GM23338 (cell line): ENCODE data around the gene CD47. TPM values are rescaled to one million over a fixed set of nuclear protein-coding genes. Genes with fewer than 3 reads are reported as not detected.

ENCODE experiments used
- ATAC-seq: fragments of 200-7000 bp; cut with Tn5 transposase; 3 replicates; pipeline ENCODE4 v1.9.1; 2020
- DNase-seq: peaks from one replicate; pipeline ENCODE4 v3.0.0-alpha.2; 2015; ENCODE audit warnings: low spot score
- H2AFZ ChIP-seq: fragments of 200-600 bp; sonication (generic); 2 replicates; pipeline ENCODE4 v1.8.0; 2016; ENCODE audit warnings: antibody characterized with exemption, mild to moderate bottlenecking, moderate library complexity
- H3F3A ChIP-seq: fragments of 200-600 bp; sonication (generic); replicated peaks from 2 replicates; pipeline ENCODE4 v1.8.0; 2017; ENCODE audit warnings: antibody characterized with exemption, mixed run types, low read depth
- H3K27ac ChIP-seq: fragments of 200-600 bp; sonication (generic); 2 replicates; pipeline ENCODE4 v1.6.1; 2016; ENCODE audit warnings: low read depth
- H3K27me3 ChIP-seq: fragments of 200-600 bp; sonication (generic); 2 replicates; pipeline ENCODE4 v1.8.0; 2016; ENCODE audit warnings: mild to moderate bottlenecking, mixed run types, moderate library complexity; ENCODE audit not compliant: insufficient read depth
- H3K36me3 ChIP-seq: fragments of 200-600 bp; sonication (generic); 2 replicates; pipeline ENCODE4 v1.8.0; 2016; ENCODE audit warnings: mild to moderate bottlenecking; ENCODE audit not compliant: insufficient read depth
- H3K4me1 ChIP-seq: fragments of 200-600 bp; sonication (generic); 2 replicates; pipeline ENCODE4 v1.8.0; 2016; ENCODE audit warnings: mild to moderate bottlenecking, moderate library complexity; ENCODE audit not compliant: insufficient read depth
- H3K4me2 ChIP-seq: fragments of 200-600 bp; sonication (generic); 2 replicates; pipeline ENCODE4 v1.7.1; 2017; ENCODE audit warnings: mixed run types
- H3K4me3 ChIP-seq: fragments of 200-600 bp; sonication (generic); 2 replicates; pipeline ENCODE4 v1.6.1; 2016; ENCODE audit warnings: mixed run types
- H3K79me2 ChIP-seq: fragments of 200-600 bp; sonication (generic); replicated peaks from 2 replicates; pipeline ENCODE4 v1.8.0; 2017; ENCODE audit warnings: mild to moderate bottlenecking; ENCODE audit not compliant: insufficient read depth
- H3K9me2 ChIP-seq: fragments of 200-600 bp; sonication (generic); 2 replicates; pipeline ENCODE4 v1.8.0; 2017; ENCODE audit not compliant: insufficient read depth
- H4K20me1 ChIP-seq: fragments of 200-600 bp; sonication (generic); replicated peaks from 2 replicates; pipeline ENCODE4 v1.8.0; 2017; ENCODE audit warnings: mild to moderate bottlenecking; ENCODE audit not compliant: insufficient read depth
- H3K27ac Mint-ChIP-seq: 2 replicates; pipeline ENCODE4 v1.8.0; 2020; ENCODE audit warnings: inconsistent platforms, mild to moderate bottlenecking, moderate library complexity, mixed read lengths
- H3K27me3 Mint-ChIP-seq: 3 replicates; pipeline ENCODE4 v1.8.0; 2022; ENCODE audit warnings: low read depth, mild to moderate bottlenecking, moderate library complexity, mixed read lengths, inconsistent platforms; ENCODE audit not compliant: insufficient read depth, poor library complexity
- H3K36me3 Mint-ChIP-seq: 3 replicates; pipeline ENCODE4 v1.8.0; 2021; ENCODE audit warnings: low read depth, mild to moderate bottlenecking, inconsistent platforms, moderate library complexity, mixed read lengths
- H3K4me1 Mint-ChIP-seq: 3 replicates; pipeline ENCODE4 v1.8.0; 2020; ENCODE audit warnings: mild to moderate bottlenecking, inconsistent platforms, mixed read lengths
- H3K4me3 Mint-ChIP-seq: 3 replicates; pipeline ENCODE4 v1.8.0; 2021; ENCODE audit warnings: moderate library complexity, mild to moderate bottlenecking, inconsistent platforms, mixed read lengths
- H3K9me3 Mint-ChIP-seq: 3 replicates; pipeline ENCODE4 v1.8.0; 2020; ENCODE audit warnings: moderate library complexity, mild to moderate bottlenecking, inconsistent platforms, mixed read lengths
- EZH2 ChIP-seq: fragments of 200-600 bp; sonication (generic); IDR thresholded peaks from one replicate; pipeline ENCODE4 v1.8.0; 2017; ENCODE audit warnings: antibody characterized with exemption, mild to moderate bottlenecking, low read depth; ENCODE audit not compliant: unreplicated experiment
- EZH2phosphoT487 ChIP-seq: fragments of 200-600 bp; sonication (generic); IDR thresholded peaks from one replicate; pipeline ENCODE4 v1.8.1; 2018; ENCODE audit warnings: antibody characterized with exemption; ENCODE audit not compliant: unreplicated experiment
- NANOG ChIP-seq: IDR thresholded peaks from 2 replicates; pipeline ENCODE4 v1.6.1; 2016; ENCODE audit warnings: antibody characterized with exemption, borderline replicate concordance
- POLR2AphosphoS5 ChIP-seq: IDR thresholded peaks from 2 replicates; pipeline ENCODE4 v1.6.1; 2016; ENCODE audit warnings: antibody characterized with exemption, low read depth
- STAT1 ChIP-seq: IDR thresholded peaks from one replicate; pipeline ENCODE4 v1.6.1; 2016; ENCODE audit warnings: antibody characterized with exemption; ENCODE audit not compliant: unreplicated experiment
- ZNF331 ChIP-seq: fragments of 250-450 bp; sonication (Bioruptor Pico); IDR thresholded peaks from 2 replicates; pipeline ENCODE4 v1.5.0; 2020; ENCODE audit warnings: low read depth, mild to moderate bottlenecking, moderate library complexity
- polyA plus RNA-seq: library from polyadenylated mRNA; unstranded; fragments of >200 nt; fragmentation: Nextera tagmentation; extraction: Ambion mirVana; gene quantifications from 2 replicates; pipeline ENCODE4 v1.2.1, GENCODE V29; 2016
- total RNA-seq: library from RNA; depleted of rRNA; stranded (reverse); fragments of >200 nt; shearing (Covaris generic); gene quantifications from 2 replicates; pipeline ENCODE4 v1.2.3, GENCODE V29; 2014
- TF ChIP-seq, protein P1 (sequence below), 2 experiments: fragments of 200-600 bp in 1 of 2; sonication (generic) in 1 of 2; conservative IDR thresholded peaks; 2 replicates each; pipeline versions ENCODE4 v1.5.1 to v1.6.1; 2016 to 2017; ENCODE audit warnings: antibody characterized with exemption in 2 of 2, low read depth in 2 of 2, mild to moderate bottlenecking in 2 of 2, moderate library complexity in 1 of 2
- TF ChIP-seq, protein P2 (sequence below): fragments of 250-450 bp; sonication (Bioruptor Pico); IDR thresholded peaks from 2 replicates; pipeline ENCODE4 v1.5.0; 2020; ENCODE audit warnings: mild to moderate bottlenecking, moderate library complexity

CD47 gene
- total and polyA plus RNA-seq, 2 experiments from 2014 or later, result 22.1 to 26.9 TPM

DNA sequence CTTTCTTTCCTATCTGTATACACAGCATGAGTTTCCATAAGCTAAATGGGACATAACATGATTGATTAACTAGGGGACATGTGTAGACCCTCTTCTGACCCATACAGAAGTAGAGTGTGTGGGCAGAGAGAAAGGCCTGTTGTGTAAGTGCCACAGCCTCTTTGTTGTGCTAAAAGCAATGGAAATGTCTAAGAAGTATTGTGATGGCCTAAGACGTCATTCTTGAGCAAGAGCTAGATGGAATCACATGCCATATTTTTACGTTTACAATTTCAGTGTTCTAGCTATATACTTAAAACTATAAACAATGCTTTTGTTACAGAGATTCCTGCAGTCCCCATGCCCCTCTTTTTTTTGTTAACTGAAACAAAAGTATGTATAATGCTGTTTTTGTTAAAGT lies 61.9 kb downstream of the CD47 start:
- Histone ChIP-seq H4K20me1 (no peaks in the 10 kb centered on the region), H3K36me3 (no peaks in the 10 kb centered on the region), H2AFZ (no peak overlapping the region), H3K4me1 (no peaks in the 10 kb centered on the region), H3K27me3 (no peaks in the 10 kb centered on the region), H3K4me2 (no peak overlapping the region), H3K79me2 (no peaks in the 10 kb centered on the region), H3F3A (no peaks in the 10 kb centered on the region), H3K9me2 (peaks cover 5% of the 10 kb centered on the region; the same call in 1 of the 2 replicates), H3K4me3 (no peak overlapping the region), H3K27ac (no peak overlapping the region)
- Mint-ChIP-seq H3K9me3 (peaks cover 9% of the 10 kb centered on the region; the same call in 2 of the 3 replicates), H3K4me3 (no peak overlapping the region), H3K36me3 (peaks cover 3% of the 10 kb centered on the region; the same call in 2 of the 3 replicates), H3K4me1 (peaks cover 6% of the 10 kb centered on the region), H3K27ac (no peak overlapping the region), H3K27me3 (peaks cover 4% of the 10 kb centered on the region)
- no peak for TF ChIP-seq NANOG
- TF ChIP-seq POLR2AphosphoS5, result no peak
- ATAC-seq, result no peak
- no peak for DNase-seq

DNA sequence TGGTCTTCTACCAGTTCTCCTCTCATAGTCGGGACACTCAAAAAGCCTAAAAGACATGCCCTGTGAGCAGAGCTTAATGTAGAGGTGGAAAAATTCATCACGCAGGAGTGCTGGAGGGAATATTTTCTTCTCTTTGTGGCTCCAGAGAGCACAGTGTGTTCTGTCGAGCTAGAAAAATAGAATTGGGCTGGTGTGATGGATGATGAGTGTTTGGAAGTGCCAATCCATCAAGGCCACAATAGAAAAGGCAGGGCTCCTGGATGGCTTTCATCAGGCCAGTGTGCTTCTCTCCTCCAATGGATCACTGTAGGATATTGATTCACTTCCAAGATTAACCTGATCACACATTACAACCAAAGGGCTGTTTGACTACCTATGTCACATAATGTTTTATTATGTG lies 65.7 kb downstream of the CD47 start:
- H3K9me2 ChIP-seq, result peaks cover 5% of the 10 kb centered on the region; the same call in 1 of the 2 replicates
- peaks cover 3% of the 10 kb centered on the region; the same call in 2 of the 3 replicates for H3K36me3 Mint-ChIP-seq
- H3K4me3 Mint-ChIP-seq, result no peak overlapping the region
- H3K4me3 ChIP-seq, result no peak overlapping the region
- H3K4me1 Mint-ChIP-seq, result peaks cover 21% of the 10 kb centered on the region
- H3K4me1 ChIP-seq, result peaks cover 8% of the 10 kb centered on the region; the same call in 1 of the 2 replicates
- H3K36me3 ChIP-seq, result no peaks in the 10 kb centered on the region
- no peak for DNase-seq
- no peaks in the 10 kb centered on the region for H3K27me3 ChIP-seq
- TF ChIP-seq NANOG (no peak), ZNF331 (CRISPR knock-in tag) (no peak), EZH2phosphoT487 (no peak)
- no peaks in the 10 kb centered on the region for H3K79me2 ChIP-seq
- peaks cover 9% of the 10 kb centered on the region; the same call in 2 of the 3 replicates for H3K9me3 Mint-ChIP-seq
- no peak overlapping the region for H3K27ac ChIP-seq
- peaks cover 6% of the 10 kb centered on the region for H3K27me3 Mint-ChIP-seq
- H3F3A ChIP-seq, result no peaks in the 10 kb centered on the region
- no peak for ATAC-seq
- H2AFZ ChIP-seq, result no peak overlapping the region
- no peak overlapping the region for H3K4me2 ChIP-seq
- no peak overlapping the region for H3K27ac Mint-ChIP-seq
- H4K20me1 ChIP-seq, result no peaks in the 10 kb centered on the region

DNA sequence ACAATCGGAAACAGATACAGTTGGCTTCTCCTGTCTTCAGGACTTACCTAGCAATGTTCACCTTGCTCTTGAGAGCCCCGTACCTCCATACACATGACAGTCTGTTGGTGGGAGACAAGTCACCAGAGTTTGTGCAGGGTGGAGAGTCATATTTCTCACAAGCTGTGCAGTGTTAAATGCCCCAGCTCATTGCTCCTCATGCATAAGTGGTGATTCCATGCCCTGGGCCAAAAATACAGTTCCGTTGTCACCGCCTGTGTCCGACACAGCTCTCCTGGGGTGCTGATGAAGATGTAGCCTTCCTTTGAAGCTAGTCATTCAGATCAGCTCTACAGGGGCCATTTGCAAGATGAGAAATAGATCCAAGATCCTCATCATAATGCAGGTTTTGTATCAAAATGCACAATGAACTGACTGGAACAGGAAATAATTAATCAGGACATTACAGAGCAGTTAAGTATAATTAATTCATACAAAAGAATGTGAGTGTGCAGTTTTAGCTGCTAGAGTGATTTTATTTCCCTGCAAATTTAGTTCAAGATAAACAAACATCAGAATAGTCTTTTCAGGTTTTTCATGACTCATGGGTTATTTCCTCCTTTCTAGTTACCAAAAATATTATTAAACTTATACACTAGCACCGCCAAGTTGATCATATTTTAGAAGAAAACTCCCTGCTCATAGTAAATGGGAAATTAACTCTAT lies 66.5 kb downstream of the CD47 start:
- Histone ChIP-seq H3K4me2 (no peak overlapping the region), H3F3A (no peaks in the 10 kb centered on the region), H3K27me3 (no peaks in the 10 kb centered on the region), H4K20me1 (no peaks in the 10 kb centered on the region), H3K4me1 (peaks cover 8% of the 10 kb centered on the region; the same call in 1 of the 2 replicates), H3K36me3 (no peaks in the 10 kb centered on the region; the same call in 1 of the 2 replicates), H3K9me2 (peaks cover 5% of the 10 kb centered on the region; the same call in 1 of the 2 replicates), H3K79me2 (no peaks in the 10 kb centered on the region), H3K4me3 (no peak overlapping the region), H3K27ac (no peak overlapping the region), H2AFZ (no peak overlapping the region)
- peaks cover 6% of the 10 kb centered on the region for H3K27me3 Mint-ChIP-seq
- H3K27ac Mint-ChIP-seq, result no peak overlapping the region
- H3K36me3 Mint-ChIP-seq, result peaks cover 3% of the 10 kb centered on the region; the same call in 2 of the 3 replicates
- ATAC-seq (no peak), DNase-seq (no peak)
- H3K4me1 Mint-ChIP-seq, result peaks cover 24% of the 10 kb centered on the region
- H3K4me3 Mint-ChIP-seq, result no peak overlapping the region
- peaks cover 9% of the 10 kb centered on the region; the same call in 2 of the 3 replicates for H3K9me3 Mint-ChIP-seq
- TF ChIP-seq, protein P1, sequence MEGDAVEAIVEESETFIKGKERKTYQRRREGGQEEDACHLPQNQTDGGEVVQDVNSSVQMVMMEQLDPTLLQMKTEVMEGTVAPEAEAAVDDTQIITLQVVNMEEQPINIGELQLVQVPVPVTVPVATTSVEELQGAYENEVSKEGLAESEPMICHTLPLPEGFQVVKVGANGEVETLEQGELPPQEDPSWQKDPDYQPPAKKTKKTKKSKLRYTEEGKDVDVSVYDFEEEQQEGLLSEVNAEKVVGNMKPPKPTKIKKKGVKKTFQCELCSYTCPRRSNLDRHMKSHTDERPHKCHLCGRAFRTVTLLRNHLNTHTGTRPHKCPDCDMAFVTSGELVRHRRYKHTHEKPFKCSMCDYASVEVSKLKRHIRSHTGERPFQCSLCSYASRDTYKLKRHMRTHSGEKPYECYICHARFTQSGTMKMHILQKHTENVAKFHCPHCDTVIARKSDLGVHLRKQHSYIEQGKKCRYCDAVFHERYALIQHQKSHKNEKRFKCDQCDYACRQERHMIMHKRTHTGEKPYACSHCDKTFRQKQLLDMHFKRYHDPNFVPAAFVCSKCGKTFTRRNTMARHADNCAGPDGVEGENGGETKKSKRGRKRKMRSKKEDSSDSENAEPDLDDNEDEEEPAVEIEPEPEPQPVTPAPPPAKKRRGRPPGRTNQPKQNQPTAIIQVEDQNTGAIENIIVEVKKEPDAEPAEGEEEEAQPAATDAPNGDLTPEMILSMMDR (conservative IDR thresholded peaks at IDR 0.05; ENCODE audit: low read depth in 2 of 2), result no peak
- TF ChIP-seq, protein P2, sequence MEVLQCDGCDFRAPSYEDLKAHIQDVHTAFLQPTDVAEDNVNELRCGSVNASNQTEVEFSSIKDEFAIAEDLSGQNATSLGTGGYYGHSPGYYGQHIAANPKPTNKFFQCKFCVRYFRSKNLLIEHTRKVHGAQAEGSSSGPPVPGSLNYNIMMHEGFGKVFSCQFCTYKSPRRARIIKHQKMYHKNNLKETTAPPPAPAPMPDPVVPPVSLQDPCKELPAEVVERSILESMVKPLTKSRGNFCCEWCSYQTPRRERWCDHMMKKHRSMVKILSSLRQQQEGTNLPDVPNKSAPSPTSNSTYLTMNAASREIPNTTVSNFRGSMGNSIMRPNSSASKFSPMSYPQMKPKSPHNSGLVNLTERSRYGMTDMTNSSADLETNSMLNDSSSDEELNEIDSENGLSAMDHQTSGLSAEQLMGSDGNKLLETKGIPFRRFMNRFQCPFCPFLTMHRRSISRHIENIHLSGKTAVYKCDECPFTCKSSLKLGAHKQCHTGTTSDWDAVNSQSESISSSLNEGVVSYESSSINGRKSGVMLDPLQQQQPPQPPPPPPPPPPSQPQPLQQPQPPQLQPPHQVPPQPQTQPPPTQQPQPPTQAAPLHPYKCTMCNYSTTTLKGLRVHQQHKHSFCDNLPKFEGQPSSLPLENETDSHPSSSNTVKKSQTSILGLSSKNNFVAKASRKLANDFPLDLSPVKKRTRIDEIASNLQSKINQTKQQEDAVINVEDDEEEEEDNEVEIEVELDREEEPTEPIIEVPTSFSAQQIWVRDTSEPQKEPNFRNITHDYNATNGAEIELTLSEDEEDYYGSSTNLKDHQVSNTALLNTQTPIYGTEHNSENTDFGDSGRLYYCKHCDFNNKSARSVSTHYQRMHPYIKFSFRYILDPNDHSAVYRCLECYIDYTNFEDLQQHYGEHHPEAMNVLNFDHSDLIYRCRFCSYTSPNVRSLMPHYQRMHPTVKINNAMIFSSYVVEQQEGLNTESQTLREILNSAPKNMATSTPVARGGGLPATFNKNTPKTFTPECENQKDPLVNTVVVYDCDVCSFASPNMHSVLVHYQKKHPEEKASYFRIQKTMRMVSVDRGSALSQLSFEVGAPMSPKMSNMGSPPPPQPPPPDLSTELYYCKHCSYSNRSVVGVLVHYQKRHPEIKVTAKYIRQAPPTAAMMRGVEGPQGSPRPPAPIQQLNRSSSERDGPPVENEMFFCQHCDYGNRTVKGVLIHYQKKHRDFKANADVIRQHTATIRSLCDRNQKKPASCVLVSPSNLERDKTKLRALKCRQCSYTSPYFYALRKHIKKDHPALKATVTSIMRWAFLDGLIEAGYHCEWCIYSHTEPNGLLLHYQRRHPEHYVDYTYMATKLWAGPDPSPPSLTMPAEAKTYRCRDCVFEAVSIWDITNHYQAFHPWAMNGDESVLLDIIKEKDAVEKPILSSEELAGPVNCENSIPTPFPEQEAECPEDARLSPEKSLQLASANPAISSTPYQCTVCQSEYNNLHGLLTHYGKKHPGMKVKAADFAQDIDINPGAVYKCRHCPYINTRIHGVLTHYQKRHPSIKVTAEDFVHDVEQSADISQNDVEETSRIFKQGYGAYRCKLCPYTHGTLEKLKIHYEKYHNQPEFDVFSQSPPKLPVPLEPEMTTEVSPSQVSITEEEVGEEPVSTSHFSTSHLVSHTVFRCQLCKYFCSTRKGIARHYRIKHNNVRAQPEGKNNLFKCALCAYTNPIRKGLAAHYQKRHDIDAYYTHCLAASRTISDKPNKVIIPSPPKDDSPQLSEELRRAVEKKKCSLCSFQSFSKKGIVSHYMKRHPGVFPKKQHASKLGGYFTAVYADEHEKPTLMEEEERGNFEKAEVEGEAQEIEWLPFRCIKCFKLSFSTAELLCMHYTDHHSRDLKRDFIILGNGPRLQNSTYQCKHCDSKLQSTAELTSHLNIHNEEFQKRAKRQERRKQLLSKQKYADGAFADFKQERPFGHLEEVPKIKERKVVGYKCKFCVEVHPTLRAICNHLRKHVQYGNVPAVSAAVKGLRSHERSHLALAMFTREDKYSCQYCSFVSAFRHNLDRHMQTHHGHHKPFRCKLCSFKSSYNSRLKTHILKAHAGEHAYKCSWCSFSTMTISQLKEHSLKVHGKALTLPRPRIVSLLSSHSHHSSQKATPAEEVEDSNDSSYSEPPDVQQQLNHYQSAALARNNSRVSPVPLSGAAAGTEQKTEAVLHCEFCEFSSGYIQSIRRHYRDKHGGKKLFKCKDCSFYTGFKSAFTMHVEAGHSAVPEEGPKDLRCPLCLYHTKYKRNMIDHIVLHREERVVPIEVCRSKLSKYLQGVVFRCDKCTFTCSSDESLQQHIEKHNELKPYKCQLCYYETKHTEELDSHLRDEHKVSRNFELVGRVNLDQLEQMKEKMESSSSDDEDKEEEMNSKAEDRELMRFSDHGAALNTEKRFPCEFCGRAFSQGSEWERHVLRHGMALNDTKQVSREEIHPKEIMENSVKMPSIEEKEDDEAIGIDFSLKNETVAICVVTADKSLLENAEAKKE, result no peak
- TF ChIP-seq EZH2 (no peak), STAT1 (no peak), ZNF331 (CRISPR knock-in tag) (no peak)
